ENCODE data around the gene CELF5. TPM values are rescaled to one million over a fixed set of nuclear protein-coding genes. Genes with fewer than 3 reads are reported as not detected.
"Not testable (repeated sequence)": the region's sequence is repeated elsewhere in the genome, so short reads cannot be mapped to it uniquely, and the experiment has no call there.

CELF5 gene
- total RNA-seq, 1 donor from 2014 or later = not detected

DNA sequence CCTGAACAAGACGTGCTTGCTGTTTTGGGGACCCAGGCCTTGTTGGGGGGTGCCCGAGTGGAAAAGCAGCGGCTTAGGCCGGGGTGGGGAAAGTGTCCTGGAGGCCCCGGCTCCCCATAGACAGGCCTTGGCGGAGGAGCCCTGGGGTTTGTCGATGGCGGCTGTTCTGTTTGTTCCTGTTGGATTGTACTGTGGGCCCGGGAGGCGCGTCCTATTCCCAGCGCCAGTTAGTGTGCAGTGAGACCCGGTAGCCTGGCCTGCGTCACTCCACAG, 27.6 kb upstream of the CELF5 start:
- Histone ChIP-seq H3K4me1 (no peaks in the 10 kb centered on the region), H3K4me3 (no peak overlapping the region), H3K27me3 (no peaks in the 10 kb centered on the region), H3K36me3 (peaks cover 12 to 57% of the 10 kb centered on the region in 2 donors), H3K27ac (no peak overlapping the region), H3K9me3 (no peaks in the 10 kb centered on the region)
- no peak for DNase-seq (ENCODE audit: low spot score in 2 of 2)
- TF ChIP-seq, protein P1, sequence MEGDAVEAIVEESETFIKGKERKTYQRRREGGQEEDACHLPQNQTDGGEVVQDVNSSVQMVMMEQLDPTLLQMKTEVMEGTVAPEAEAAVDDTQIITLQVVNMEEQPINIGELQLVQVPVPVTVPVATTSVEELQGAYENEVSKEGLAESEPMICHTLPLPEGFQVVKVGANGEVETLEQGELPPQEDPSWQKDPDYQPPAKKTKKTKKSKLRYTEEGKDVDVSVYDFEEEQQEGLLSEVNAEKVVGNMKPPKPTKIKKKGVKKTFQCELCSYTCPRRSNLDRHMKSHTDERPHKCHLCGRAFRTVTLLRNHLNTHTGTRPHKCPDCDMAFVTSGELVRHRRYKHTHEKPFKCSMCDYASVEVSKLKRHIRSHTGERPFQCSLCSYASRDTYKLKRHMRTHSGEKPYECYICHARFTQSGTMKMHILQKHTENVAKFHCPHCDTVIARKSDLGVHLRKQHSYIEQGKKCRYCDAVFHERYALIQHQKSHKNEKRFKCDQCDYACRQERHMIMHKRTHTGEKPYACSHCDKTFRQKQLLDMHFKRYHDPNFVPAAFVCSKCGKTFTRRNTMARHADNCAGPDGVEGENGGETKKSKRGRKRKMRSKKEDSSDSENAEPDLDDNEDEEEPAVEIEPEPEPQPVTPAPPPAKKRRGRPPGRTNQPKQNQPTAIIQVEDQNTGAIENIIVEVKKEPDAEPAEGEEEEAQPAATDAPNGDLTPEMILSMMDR (IDR thresholded peaks at IDR 0.05) = no peak
- intact Hi-C loops (cut with DNase I) = no loop called here

DNA sequence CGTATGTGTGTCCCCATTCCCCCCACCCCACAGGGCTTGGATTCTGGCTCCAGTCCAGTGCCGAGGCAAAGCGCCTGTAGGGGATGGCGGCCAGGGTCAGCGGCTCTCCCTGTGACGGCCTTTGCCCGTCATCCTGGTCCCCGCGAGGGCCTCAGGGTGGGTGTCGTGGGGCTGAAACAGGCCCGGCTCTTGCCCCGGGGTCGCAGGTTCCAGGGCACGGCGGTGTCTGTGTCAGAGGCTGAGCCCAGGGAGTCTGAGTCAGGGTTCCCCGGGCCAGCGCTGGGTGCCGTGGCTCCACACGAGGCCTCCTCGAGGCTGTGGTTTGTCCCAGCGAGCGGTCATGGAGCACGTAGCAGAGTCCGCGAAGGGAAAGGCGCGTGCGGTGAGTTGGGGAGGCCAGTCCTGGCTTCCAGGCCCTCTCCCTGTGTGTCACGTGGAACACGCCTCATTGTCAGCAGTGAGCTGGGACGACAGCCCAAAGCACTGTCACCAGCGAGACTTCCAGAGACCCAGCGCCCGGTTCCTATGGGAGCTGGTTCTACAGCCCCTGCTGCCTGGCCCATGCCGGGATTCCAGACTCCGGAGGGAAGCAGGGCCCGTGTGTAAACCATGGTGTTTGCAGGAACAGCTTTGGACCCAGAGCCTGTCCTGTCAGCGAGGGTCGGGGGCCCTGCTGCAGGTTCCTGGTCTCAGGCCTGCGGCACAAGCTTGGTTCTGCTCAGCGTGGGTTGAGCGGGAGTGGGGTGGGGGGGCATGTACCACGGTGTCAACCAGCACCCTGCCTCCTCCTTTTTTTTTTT, 25.4 kb upstream of the CELF5 start:
- Histone ChIP-seq H3K9me3 (no peaks in the 10 kb centered on the region), H3K27me3 (no peaks in the 10 kb centered on the region), H3K36me3 (peaks cover 19 to 51% of the 10 kb centered on the region in 2 donors), H3K27ac (no peak overlapping the region), H3K4me3 (no peak overlapping the region), H3K4me1 (no peaks in the 10 kb centered on the region)
- no peak for DNase-seq (ENCODE audit: low spot score in 2 of 2)
- intact Hi-C loops (cut with DNase I) = no loop called here
- TF ChIP-seq, protein P1 (IDR thresholded peaks at IDR 0.05) = no peak

DNA sequence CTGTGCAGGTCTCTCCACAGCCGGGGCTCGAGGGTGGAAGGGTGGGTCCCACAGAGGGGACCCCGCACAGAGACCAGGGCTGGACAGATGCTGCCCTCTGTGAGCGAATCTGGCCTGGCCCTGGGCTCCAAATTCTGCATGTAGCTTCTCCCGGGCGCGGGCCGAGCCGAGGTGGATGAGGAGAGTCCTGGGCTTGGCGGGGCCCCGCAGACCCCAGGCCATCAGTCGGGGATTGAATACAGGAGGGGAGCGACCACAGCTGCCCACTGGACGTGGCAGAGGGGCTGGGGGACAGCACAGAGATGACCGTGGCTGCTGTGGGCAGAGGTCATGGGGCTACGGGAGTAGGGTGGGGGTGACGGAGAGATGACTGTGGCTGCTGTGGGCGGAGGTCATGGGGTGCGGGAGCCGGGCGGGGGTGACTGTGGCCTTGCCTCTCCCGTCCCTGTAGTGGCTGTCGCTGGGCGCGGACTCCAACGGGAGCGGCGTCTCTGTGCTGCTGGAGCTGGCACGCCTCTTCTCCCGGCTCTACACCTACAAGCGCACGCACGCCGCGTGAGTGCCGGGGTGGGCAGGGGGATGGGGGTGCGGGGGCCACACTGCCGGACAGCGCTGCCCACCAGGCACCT, 23.3 kb upstream of the CELF5 start:
- H3K4me1 ChIP-seq = no peaks in the 10 kb centered on the region
- no peaks in the 10 kb centered on the region for H3K9me3 ChIP-seq
- intact Hi-C loops (cut with DNase I) = no loop called here
- DNase-seq (ENCODE audit: low spot score in 2 of 2) = no peak
- TF ChIP-seq, protein P1 (IDR thresholded peaks at IDR 0.05) = no peak
- no peak overlapping the region for H3K4me3 ChIP-seq
- no peaks in the 10 kb centered on the region for H3K27me3 ChIP-seq
- no peak overlapping the region for H3K27ac ChIP-seq
- peaks cover 31 to 56% of the 10 kb centered on the region in 2 donors for H3K36me3 ChIP-seq

DNA sequence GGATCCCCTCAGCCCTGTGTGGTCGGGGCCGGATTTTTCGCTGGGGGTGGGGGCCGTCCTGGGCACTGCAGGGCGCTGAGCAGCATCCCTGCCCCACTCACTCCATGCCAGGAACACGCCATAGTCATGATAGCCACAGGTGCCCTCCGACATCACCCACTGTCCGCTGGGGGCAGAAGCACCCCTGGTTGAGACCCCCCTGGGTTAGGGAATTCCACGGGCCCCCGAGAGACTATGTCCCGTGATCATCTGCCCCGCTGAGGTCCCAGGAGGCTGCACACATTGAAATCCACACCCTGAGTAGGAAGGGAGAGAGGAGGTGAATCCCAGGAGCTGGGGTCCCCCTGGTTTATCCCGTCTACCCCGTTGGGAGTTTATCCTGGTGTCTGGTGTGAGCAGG, 22.6 kb upstream of the CELF5 start:
- Histone ChIP-seq H3K4me1 (no peaks in the 10 kb centered on the region), H3K36me3 (peaks cover 38 to 56% of the 10 kb centered on the region in 2 donors), H3K9me3 (no peaks in the 10 kb centered on the region), H3K4me3 (no peak overlapping the region), H3K27ac (no peak overlapping the region), H3K27me3 (no peaks in the 10 kb centered on the region)
- intact Hi-C loops (cut with DNase I) = no loop called here
- TF ChIP-seq, protein P1 (IDR thresholded peaks at IDR 0.05) = no peak
- no peak for DNase-seq (ENCODE audit: low spot score in 2 of 2)

DNA sequence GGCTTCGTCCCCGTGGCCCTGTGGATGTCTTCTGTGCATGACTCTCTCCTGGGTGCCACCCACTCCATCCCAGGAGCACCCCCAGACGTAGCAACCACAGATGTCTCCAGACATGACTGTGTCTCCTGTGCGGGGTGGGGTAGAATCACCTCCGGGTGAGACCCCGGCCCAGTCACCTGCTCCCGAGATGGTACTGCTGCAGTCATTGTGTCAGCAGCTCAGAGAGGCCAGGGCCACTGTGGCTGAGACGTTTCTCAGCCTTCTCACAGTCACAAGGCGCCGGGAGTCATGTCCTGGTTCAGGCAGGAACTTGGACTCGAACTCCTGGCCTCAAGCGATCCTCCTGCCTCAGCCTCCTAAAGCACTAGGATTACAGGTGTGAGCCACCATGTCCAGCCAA, 22.1 kb upstream of the CELF5 start:
- H3K4me1 ChIP-seq = no peaks in the 10 kb centered on the region
- no peaks in the 10 kb centered on the region for H3K27me3 ChIP-seq
- H3K27ac ChIP-seq = no peak overlapping the region
- no peak overlapping the region for H3K4me3 ChIP-seq
- no peaks in the 10 kb centered on the region for H3K9me3 ChIP-seq
- H3K36me3 ChIP-seq = peaks cover 43 to 58% of the 10 kb centered on the region in 2 donors
- intact Hi-C loops (cut with DNase I) = no loop called here
- TF ChIP-seq, protein P1 (IDR thresholded peaks at IDR 0.05) = no peak
- DNase-seq (ENCODE audit: low spot score in 2 of 2) = no peak

DNA sequence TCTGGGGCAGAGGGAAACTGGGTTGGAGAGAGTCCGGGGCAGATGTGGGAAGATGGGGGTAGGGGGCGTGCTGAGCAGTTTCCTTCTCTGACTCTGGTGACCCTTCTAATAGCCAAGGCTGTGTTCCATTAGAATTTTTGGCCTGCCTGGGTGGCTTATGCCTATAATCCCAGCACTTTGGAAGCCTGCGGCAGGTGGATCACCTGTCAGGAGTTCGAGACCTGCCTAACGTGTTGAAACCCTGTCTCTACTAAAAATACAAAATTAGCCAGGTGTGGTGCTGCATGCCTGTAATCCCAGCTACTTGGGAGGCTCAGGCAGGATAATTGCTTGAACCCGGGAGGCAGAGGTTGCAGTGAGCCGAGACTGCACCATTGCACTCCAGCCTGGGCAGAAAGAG, 21.6 kb upstream of the CELF5 start:
- intact Hi-C loops (cut with DNase I); DNase-seq (ENCODE audit: low spot score in 2 of 2); H3K27ac ChIP-seq; H3K9me3 ChIP-seq; H3K4me3 ChIP-seq; H3K27me3 ChIP-seq; H3K4me1 ChIP-seq: not testable (repeated sequence)
- H3K36me3 ChIP-seq = peaks cover 46 to 63% of the 10 kb centered on the region in 2 donors
